ENCODE measurements around the gene ARCN1. TPM values are rescaled to one million over a fixed set of nuclear protein-coding genes. Genes with fewer than 3 reads are reported as not detected.

Gene ARCN1
- total RNA-seq: 10 to 100 TPM; 61.4 to 81.2 (median 70.7) TPM

- intact Hi-C loops (cut with DNase I; ENCODE audit: low total_unique reads): no loop called here
- DNase-seq (ENCODE audit: low spot score in 2 of 2): peak; percentile 69 to 95
- 0% methylated on average over 39 to 44 of the region's 55 CpGs for WGBS, 2 donors
- TF ChIP-seq POLR2A (IDR thresholded peaks at IDR 0.05): no peak
- TF ChIP-seq, protein P1, sequence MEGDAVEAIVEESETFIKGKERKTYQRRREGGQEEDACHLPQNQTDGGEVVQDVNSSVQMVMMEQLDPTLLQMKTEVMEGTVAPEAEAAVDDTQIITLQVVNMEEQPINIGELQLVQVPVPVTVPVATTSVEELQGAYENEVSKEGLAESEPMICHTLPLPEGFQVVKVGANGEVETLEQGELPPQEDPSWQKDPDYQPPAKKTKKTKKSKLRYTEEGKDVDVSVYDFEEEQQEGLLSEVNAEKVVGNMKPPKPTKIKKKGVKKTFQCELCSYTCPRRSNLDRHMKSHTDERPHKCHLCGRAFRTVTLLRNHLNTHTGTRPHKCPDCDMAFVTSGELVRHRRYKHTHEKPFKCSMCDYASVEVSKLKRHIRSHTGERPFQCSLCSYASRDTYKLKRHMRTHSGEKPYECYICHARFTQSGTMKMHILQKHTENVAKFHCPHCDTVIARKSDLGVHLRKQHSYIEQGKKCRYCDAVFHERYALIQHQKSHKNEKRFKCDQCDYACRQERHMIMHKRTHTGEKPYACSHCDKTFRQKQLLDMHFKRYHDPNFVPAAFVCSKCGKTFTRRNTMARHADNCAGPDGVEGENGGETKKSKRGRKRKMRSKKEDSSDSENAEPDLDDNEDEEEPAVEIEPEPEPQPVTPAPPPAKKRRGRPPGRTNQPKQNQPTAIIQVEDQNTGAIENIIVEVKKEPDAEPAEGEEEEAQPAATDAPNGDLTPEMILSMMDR (IDR thresholded peaks at IDR 0.05): no peak
- peak within 1 kb of the TSS; percentile 98 for H3K4me3 ChIP-seq (ENCODE audit: low read depth, poor library complexity, severe bottlenecking)
These were observed at the start of gene ARCN1 for GRCh38 chr11:118572061-118572980. ARCN1 (plus strand) TSS chr11:118572409; CDS start chr11:118572548, 139 bp downstream.

GRCh38 chr11:118522571-118523072 is 49.6 kb upstream of the ARCN1 start:
- H3K4me3 ChIP-seq (ENCODE audit: low read depth, poor library complexity, severe bottlenecking): no peak overlapping the region
- no peak for DNase-seq (ENCODE audit: low spot score in 2 of 2)
- 34 to 40% methylated on average over 6 of the region's 6 CpGs for WGBS, 2 donors
- TF ChIP-seq, protein P1 (IDR thresholded peaks at IDR 0.05): no peak
- TF ChIP-seq POLR2A (IDR thresholded peaks at IDR 0.05): no peak
- intact Hi-C loops (cut with DNase I; ENCODE audit: low total_unique reads): no loop called here

DNA sequence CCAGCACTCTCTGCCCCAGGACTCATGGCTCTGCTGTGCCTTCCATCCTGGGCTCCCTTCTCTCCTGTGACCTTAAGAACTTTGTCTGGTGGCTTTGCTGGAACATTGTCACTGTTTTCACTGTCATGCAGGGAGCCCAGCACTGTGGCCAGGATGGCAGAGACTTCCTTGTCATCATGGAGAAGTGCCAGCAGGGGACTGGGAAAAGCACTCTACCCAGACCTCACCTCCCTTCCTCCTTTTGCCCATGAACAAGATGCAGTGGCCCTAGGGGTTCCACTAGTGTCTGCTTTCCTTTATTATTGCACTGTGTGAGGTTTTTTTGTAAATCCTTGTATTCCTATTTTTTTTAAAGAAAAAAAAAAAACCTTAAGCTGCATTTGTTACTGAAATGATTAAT is 47.9 kb upstream of the ARCN1 start:
- no peak for DNase-seq (ENCODE audit: low spot score in 2 of 2)
- no peak overlapping the region for H3K4me3 ChIP-seq (ENCODE audit: low read depth, poor library complexity, severe bottlenecking)
- intact Hi-C loops (cut with DNase I; ENCODE audit: low total_unique reads): no loop called here
- TF ChIP-seq, protein P1 (IDR thresholded peaks at IDR 0.05): no peak
- no peak for TF ChIP-seq POLR2A (IDR thresholded peaks at IDR 0.05)

- intact Hi-C loops (cut with DNase I; ENCODE audit: low total_unique reads): no loop called here
- no peak overlapping the region for H3K4me3 ChIP-seq (ENCODE audit: low read depth, poor library complexity, severe bottlenecking)
- DNase-seq (ENCODE audit: low spot score in 2 of 2): no peak
- WGBS, 2 donors: 85 to 86% methylated on average over 6 of the region's 6 CpGs
- TF ChIP-seq, protein P1 (IDR thresholded peaks at IDR 0.05): no peak
- no peak for TF ChIP-seq POLR2A (IDR thresholded peaks at IDR 0.05)
These were observed 47.3 kb upstream of the ARCN1 start for GRCh38 chr11:118524757-118525470.

DNA sequence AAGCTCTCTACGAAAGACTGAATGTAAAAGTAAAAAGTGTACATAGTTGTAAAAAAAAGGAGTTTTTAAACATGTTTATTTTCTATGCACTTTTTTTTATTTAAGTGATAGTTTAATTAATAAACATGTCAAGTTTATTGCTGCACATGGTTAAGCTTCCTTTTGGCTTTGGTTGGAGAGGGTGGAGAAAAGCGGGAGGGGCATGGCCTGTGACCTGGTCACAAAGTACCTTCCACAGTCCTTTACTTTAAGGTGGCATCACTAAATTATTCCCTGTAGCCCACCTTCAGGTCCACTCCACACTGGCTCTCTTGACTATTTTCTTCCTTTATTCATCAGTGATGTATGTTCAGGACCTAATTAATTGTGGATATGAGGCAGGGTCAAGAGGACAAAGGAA is 45.5 kb upstream of the ARCN1 start:
- WGBS, 2 donors: 78 to 81% methylated on average over 2 of the region's 2 CpGs
- TF ChIP-seq, protein P1 (IDR thresholded peaks at IDR 0.05): no peak
- TF ChIP-seq POLR2A (IDR thresholded peaks at IDR 0.05): no peak
- no peak overlapping the region for H3K4me3 ChIP-seq (ENCODE audit: low read depth, poor library complexity, severe bottlenecking)
- intact Hi-C loops (cut with DNase I; ENCODE audit: low total_unique reads): no loop called here
- DNase-seq (ENCODE audit: low spot score in 2 of 2): no peak
